ENCODE data around the gene ESR1.
"Not testable (repeated sequence)": the region's sequence is repeated elsewhere in the genome, so short reads cannot be mapped to it uniquely, and the experiment has no call there.

ESR1 gene

DNA sequence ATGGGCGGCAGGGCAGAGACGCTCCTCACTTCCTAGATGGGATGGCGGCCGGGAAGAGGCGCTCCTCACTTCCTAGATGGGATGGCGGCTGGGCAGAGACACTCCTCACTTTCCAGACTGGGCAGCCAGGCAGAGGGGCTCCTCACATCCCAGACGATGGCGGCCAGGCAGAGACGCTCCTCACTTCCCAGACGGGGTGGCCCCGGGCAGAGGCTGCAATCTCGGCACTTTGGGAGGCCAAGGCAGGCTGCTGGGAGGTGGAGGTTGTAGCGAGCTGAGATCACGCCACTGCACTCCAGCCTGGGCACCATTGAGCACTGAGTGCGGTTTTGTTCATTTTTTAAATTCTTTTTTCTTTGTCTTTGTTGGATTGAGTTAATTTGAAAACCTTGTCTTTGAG lies 92.3 kb downstream of the ESR1 start:
- not testable (repeated sequence) for DNase-seq

DNA sequence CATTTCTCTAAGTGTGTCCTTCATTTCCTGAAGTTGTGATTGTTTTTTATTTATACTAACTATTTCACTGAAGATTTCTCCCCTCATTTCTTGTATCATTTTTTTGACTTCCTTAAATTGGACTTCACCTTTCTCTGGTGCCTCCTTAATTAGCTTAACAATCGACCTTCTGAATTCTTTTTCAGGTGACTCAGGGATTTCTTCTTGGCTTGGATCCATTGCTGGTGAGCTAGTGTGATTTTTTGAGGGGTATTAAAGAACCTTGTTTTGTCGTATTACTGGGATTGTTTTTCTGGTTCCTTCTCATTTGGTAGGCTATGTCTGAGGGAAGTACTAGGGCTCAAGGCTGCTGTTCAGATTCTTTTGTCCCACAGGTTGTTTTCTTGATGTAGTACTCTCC lies 92.8 kb downstream of the ESR1 start:
- no peak for DNase-seq

DNA sequence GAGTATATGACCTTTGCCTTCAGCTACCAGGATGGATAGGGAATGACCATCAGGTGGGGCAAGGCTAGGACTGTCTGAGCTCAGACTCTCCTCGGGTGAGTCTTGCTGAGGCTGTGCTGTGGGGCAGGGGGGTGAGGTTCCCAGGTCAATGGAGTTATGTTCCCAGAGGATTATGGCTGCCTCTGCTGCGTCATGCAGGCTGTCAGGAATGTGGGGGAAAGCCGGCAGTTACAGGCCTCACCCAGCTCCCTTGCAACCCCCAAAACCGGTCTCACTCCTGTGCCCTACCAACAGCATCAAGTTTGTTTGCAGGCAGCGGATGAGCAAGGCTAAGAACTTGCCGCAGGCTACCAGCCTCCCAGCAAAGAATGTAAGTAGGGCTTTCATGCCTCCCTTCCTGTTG lies 93.5 kb downstream of the ESR1 start:
- DNase-seq = no peak

DNA sequence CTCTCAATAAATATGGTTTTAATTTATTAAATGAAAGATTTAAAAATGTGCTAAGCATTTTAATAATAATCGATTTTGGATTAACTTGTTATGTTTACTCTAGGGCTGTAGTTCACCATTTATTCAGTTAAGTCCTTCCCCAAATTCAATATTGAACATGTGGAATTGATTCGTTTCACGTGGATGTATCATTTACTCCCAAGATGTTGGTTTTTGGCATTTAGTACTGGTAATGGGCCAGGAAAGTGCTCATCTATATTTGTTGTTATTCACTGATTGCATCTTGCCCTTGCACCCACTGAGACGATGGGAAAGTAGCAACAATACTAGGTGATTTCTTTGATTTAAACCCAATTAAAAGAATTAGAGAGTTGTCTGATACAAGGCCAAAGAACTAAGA lies 97.1 kb downstream of the ESR1 start:
- no peak for DNase-seq

DNA sequence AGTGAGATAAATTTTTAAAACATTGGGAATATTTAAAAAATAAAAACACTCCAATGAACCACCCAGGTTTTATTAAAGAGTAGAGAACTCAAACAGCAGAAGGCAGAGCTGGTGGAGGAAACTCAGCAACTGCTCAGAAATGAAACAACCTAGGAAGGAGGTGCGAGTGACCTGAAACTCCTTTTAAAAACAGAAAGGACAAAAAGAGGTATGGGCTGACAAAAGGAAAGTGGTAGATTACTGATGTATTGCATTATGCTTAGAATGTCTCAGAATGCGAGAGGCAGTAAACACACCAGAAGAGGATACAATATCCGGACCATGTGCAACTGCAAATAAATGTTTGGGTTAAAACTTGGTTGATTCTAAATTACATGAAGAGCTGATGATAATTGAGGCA lies 97.6 kb downstream of the ESR1 start:
- DNase-seq = no peak

DNA sequence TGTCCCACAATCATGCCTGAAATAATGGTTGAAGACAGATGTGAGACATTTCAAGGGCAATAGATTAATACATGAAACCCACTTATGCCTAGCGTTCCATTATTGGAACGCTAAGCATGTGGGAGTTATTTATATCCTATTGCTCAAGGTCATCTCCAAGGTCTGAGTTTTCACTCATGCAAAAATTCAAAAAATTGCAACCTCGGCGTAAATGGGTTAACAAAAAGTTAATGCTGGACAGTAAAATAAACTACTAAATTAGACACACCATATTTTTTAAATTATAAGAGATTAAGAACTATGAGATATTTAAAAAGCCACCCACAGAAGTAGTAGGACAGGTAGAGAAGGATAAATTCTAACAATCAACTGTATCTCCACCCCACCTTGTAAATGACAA lies 98.4 kb downstream of the ESR1 start:
- no peak for DNase-seq

DNA sequence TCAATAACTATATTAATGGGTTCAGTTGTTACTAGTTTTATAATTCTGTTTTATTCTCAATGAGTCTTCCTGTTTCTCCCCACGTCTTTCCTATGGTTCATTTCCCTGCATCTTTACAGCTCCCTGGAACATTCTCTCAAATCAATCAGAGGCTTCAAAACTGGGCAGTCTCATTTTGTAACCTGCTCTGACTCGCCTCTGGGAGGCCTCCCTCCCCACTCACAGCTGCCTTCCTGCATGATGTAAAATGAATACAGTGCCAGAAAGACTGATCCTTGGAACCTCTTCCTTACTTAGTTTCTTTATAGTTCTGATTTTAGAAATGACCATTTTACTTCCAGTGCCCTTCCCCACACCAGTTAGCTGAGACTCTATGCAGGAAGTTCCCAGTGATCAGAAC lies 103.9 kb downstream of the ESR1 start:
- DNase-seq = no peak

DNA sequence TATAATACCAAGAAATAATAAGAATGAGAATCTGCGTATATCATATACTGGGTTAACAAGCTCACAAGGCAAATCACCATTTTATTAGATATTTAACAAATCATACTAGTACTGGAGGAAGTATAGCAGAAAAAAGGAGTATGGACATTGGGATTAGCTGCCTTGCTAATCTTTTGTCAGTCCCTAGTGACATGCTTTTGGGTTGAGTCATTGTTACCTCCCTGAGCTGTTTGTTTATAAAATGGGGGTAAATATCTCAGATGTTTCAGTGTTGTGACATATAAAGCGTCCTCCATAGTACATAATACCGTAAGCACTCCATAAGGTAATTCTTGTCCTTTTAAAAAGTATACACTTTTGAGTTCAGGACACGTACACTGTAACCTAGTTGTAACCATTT lies 107.0 kb downstream of the ESR1 start:
- no peak for DNase-seq

DNA sequence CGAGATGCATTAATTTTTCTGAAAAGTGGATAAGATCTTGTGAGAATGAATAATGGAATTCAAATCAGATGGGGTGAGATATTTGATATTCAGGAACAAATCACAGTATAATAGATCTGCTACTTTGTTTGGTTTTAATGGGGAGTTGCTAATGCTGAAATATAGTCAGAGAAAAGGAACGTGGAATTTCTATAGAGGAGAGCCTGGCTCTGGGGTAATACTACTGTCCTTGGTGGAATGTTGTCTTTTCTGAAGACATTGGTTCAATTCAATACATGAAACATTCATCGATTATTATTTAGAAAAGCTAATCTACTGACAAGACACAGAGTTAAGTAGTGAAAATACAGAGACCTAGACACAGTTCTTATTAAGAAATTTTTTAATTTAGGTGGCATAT lies 108.6 kb downstream of the ESR1 start:
- DNase-seq = no peak

DNA sequence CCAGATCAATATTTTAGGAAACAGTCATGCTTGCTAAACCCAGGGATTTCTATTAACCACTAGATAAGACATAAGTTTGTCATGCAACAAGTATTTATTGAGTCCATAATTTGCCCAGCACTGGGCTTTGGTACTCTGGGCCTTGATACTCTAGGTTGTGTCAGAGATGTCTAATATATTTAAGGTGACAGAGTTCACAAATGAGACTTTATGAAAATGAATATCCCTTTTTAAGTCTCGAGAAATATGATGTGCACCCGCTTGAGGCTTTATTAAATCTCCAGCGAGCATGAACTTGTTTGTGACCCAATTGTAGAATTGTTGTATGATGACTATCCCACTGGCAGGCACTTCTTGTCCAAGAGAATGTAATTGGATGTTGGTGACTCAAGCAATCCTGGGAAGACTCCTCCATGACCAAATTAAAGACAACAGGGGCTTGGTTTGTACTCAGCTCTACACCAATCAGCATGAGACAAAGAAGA lies 109.2 kb downstream of the ESR1 start:
- no peak for DNase-seq

DNA sequence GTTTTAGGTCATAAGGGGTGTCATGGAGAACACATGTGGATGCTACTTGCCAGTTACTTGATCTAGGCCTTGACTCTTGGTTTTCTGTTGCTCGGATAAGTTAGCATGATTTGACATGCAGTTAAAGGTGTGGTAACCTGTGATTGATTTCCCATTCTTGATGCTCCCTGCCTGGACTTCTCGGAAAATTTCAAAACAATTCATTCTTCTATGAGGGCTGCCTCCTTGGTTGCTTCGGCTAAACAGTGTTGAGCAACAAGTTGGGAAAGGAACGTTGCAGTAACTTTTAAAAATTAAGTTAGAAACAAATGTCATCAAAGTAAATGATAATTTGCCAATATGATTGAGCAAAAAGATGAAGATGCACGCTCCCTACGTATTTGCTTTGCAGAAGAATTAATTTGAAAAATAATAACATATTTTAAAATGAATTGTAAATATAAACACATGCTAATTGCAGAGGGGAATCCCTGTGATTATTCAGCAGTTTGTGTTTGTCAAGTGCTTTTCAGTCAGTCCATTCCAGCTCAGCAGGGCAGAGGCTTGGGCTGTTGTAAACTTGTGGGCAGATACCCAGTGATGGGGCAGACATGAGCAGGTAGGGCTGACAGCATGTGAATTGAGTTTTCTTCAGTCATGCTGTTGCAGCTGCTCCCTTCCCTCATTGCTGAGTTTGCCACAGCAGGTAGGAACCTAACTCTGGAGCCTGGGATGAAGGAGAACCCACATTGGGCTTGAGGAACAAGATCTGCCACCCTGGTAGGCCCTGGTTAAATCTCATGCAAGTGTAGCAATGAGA lies 110.2 kb downstream of the ESR1 start:
- no peak for DNase-seq

DNA sequence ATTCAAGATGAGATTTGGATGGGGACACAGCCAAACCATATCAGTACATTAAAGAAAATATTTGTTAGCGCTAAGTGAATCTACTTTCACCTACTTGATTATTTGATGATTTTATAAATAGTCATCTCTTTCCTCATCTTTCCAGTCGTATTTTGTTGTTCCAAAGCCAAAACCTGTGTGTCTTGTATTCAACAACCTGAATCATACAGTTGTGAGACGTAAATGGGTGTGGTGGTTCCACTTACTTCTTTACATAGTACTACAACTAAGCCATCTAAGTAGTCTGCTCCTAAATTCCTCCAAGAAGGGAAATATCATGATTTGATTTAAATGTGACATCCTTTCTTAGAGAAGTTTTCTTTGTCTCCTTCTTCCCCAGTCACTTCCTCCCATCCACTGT lies 132.8 kb downstream of the ESR1 start:
- no peak for DNase-seq

DNA sequence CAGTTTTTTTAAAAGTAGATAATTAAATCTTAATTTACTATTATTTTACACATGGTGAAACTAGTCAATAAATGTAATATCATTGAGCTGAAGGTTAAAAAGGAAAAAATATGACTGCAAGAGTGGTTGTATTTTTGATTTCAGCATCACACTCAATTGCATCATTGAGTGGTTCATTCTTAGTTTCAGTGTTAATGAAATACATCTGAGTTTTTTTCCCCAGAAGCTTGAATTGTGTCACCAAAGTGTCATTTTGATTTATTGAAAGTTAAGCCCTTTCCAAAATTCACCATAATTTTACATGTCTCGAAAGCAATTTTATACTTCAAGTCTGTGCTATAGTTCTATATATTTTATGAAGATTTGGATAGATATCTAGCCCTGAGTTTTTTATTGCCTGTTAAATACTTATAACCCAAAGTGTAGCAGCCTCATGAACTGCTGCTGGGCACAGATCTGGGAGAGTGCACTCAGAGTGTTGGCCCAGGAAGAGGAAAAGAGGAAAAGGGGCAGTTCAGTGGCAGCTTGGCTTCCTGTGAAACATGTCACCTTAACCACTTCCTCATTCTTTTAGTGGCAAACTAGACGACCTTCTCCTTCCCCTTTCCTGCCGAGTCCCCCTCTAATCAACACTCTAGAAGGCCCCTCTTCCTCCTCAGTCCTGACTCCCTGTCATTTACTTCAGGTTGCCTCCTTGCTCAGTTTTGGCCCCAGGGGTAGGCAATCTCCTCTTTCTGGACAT lies 140.7 kb downstream of the ESR1 start:
- DNase-seq = no peak

DNA sequence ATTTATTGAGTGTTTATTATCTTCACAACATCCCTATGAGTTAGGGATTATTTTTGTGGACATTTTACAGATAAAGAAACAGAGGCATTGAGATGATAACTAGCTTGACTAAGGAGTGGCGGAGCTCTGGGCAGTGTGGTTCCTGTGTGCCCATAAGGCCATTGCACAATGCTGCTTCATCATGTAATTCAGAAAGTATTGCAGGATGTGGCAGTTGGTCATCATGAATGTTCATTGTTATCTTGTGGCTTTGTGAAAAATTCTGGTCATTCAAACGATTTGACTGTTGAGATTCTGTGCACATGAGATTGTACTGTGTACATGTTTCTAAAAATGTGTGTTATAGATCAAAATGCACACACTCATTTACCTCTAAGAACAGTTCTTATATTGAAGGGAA lies 150.8 kb downstream of the ESR1 start:
- DNase-seq = no peak

DNA sequence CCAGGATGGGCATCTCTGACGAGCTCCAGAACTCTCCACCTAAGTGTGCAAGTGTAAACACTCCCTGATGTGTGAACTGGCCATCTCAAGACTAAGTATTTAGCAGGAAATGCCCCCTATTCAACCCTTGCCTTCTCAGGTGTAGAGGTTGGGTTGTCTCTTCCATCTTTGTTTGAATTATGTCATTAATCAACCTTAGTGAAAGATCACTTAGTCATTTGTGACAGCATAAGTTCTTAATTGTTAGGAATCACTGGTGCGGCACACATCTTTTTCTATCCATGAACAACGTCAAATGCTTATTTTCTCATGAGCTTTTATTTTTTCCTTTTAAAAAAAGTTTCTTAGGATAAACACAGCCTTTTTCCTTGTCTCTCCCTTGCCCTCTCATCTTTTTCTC lies 151.6 kb downstream of the ESR1 start:
- no peak for DNase-seq

DNA sequence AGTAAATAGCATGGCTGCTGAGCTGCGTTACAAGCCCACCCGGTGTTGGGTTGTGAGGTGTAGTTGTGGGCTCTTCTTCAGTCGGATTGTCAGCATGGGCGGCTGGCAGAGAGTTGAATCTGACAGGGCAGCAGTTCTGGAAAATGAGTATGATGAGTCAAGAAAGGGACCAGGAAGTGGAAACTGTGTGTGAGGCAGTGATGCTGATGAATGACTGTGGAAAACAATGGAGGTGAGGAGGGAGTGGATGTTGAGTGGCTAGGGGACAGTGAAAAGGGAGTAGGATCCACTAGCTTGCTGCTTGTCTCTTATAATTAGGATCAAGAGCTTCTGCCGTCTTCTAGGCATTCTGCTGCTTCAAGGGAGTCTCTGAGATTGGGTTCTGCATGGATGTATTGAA lies 154.3 kb downstream of the ESR1 start:
- no peak for DNase-seq

DNA sequence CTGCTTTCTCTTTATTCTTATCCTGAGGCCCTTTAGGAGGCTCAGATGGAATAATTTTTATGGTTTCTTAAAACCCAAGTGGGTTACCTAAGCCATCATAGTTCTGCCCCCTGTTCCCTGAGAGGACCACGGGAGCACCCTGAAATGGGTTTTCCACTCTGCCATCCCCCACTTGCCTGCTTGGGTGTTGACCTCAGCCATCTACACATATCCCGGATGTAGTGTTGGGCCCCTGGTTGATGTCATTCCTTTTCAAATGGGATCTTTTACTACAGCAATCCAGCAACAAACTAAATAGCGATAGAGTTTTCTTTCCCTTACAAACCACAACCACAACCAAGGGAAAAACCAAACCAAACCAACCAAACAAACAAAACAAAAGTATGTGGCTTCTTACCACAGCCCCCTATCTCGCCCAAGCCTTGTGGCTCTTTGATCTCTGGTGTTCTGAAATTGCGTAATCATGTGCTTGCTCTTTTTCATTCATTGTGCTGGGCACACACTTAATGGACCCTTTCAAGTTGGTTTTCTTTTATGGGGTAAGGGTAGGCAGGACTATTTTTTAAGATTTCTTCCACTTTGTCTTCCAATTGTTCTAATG lies 154.9 kb downstream of the ESR1 start:
- no peak for DNase-seq

DNA sequence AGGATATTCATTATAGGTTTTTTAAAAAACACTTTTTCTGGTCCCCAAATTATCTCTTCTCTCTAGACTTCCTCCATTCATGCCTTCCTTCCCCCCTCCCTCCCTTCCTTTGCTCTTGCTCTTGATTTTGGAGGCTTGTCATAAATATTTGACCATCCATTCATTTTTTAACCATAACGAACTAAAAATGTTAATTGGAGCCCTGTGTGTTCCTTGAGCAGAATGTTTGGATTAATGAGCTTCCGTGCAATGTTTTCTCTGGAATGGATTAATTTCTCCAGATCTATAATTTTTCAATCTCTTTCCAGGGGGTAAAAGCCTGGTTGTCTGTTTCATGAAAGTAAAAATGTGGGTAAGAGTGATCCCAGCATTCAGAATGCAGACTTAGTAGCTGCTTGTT lies 155.5 kb downstream of the ESR1 start:
- no peak for DNase-seq

DNA sequence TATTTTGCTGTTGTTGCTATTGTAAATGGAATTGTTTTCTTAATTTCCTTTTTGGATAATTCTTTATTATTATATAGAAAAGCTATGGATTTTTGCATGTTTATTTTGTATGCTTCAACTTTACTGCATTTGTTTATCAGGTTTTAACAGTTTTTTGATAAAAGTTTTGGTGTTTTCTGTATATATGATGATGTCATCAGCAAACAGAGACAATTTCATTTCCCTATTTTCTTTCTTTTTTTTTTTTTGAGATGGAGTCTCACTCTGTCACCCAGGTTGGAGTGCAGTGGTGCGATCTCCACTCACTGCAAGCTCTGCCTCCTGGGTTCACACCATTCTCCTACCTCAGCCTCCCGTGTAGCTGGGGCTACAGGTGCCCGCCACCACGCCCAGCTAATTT lies 156.9 kb downstream of the ESR1 start:
- not testable (repeated sequence) for DNase-seq

DNA sequence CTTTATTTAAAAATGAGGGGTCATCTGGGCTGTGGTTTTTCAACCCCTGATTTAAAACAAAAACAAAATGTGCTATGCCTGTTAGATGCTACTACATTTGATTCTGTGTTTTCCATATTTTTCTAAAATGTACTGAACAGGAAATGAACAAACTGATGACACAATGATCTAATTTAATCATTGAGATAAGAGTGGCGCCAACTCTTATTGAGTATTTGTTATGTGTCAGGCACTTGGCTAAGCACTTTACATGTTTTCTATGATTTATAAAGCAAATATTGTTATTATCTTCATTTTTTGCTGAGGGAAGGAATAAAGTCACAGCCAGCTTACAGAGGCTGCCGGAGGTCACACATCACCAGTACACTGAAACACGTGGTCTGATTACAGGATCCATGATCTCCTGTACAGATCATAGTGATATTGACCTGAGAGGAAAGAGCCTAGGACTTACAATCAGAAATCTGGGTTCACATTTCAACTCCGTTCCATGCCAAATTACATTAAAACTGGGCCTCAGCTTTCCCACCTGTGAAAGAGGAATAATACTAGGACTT lies 166.7 kb downstream of the ESR1 start:
- no peak for DNase-seq

DNA sequence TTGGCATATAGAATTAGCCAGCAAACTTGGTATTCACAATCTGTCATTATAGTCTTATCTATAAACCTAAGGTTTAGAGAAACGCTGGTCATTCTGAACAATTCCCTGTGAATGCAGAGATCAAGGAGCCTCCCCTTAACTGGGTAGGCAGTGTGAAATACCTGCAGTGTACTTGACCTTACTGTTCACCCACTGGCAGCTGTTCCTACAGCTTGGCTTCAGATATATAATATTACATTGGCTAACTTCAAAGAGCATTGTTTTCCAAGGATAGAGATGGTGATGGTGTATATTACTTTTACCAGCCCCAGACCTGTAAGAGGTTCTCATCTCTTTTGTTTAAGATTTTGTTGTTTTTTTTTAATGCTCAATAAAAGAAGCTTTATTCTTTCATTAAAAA lies 168.3 kb downstream of the ESR1 start:
- no peak for DNase-seq

DNA sequence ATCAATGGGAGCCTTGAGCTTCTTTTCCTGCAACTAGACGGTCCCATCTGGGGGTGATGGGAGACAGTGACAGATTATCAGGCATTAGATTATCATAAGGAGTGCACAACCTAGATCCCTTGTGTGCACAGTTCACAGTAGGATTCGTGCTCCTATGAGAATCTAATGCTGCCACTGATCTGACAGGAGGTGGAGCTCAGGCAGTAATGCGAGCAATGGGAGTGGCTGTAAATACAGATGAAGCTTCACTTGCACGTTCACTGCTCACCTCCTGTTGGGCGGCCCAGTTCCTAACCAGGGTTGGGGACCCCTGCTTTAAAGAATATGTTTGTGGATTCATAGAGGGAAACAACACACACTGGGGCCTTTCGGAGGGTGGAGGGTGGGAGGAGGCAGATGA lies 180.7 kb downstream of the ESR1 start:
- not testable (repeated sequence) for DNase-seq

DNA sequence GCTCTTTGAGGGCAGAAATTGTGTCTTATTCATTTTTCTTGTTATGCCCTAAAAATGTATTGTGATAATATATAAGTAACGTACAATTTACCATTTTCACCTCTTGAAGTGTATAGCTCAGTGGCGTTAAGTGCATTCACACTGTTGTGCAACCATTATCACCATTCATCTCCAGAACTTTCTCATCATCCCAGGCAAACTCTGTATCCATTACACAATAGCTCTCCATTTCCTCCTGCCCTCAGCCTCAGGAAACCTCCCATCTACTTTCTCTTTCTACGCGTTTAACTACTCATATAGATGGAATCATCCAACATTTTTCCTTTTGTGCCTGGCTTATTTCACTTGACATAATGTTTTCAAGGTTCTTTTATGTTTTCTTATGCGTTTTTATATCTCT lies 184.6 kb downstream of the ESR1 start:
- DNase-seq = no peak

DNA sequence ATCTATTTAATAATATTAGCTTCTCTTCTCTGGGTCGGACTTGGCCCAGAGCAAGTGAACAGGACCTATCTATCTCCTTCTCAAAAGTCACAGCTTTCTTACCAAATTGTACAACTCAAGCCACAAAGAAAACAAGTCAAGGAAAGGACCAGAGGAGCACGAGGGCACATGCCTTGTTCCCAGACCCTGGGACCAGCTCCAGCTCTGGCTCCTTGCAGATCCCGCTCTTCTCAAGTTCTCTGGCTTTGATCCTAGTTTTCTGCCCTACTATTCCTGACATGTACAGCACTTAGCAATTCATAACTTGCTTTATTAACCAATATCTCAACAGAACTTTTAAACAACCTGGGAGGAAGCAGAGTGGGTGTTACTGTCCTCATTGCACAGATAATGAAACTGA lies 185.9 kb downstream of the ESR1 start:
- no peak for DNase-seq
